ENCODE data around the gene GGT6.

Gene GGT6

GRCh38 chr17:4511199-4511932 is 49.0 kb downstream of the GGT6 start:
- no peak overlapping the region for H3K27ac ChIP-seq
- ChIA-PET POLR2A (ENCODE audit: low non-redundant PET) (no interaction called here), CTCF (interaction anchor here (0.6 to 0.7 kb wide), 2 partner anchors 108 to 130 kb away, joined by 3 to 5 read pairs; partner anchors contain the start of gene ALOX15)
- TF ChIP-seq CTCF (conservative IDR thresholded peaks at IDR 0.05; ENCODE audit: low read depth), result no peak
- no peak for DNase-seq (ENCODE audit: low spot score)

- DNase-seq (ENCODE audit: low spot score), result no peak
- ChIA-PET CTCF (interaction anchor here (0.7 to 1.1 kb wide), 2 partner anchors 90 to 109 kb away, joined by 5 read pairs; no protein-coding TSS in a partner anchor), POLR2A (ENCODE audit: low non-redundant PET) (interaction anchor here (0.6 kb wide), 1 partner anchor 406 kb away, joined by 3 read pairs; no protein-coding TSS in a partner anchor)
Observed at GRCh38 chr17:4510618-4510941, 49.8 kb downstream of the GGT6 start.

GRCh38 chr17:4509923-4510617 is 50.3 kb downstream of the GGT6 start:
- no peak overlapping the region for H3K27ac ChIP-seq
- TF ChIP-seq CTCF (conservative IDR thresholded peaks at IDR 0.05; ENCODE audit: low read depth), result no peak
- DNase-seq (ENCODE audit: low spot score), result no peak
- CTCF ChIA-PET, result interaction anchor here (1.1 kb wide), 1 partner anchor 90 kb away, joined by 5 read pairs; no protein-coding TSS in a partner anchor
- POLR2A ChIA-PET (ENCODE audit: low non-redundant PET), result interaction anchor here (0.6 kb wide), 1 partner anchor 406 kb away, joined by 3 read pairs; no protein-coding TSS in a partner anchor

More at GRCh38 chr17:4510618-4510941, 49.8 kb downstream of the GGT6 start:
- TF ChIP-seq CTCF (conservative IDR thresholded peaks at IDR 0.05; ENCODE audit: low read depth), result no peak
- no peak overlapping the region for H3K27ac ChIP-seq

- H3K27ac ChIP-seq, result no peak overlapping the region
- no peak for TF ChIP-seq CTCF (conservative IDR thresholded peaks at IDR 0.05; ENCODE audit: low read depth)
- CTCF ChIA-PET, result no interaction called here
- DNase-seq (ENCODE audit: low spot score), result no peak
- POLR2A ChIA-PET (ENCODE audit: low non-redundant PET), result interaction anchor here (0.6 kb wide), 1 partner anchor 365 kb away, joined by 4 read pairs; no protein-coding TSS in a partner anchor
Observed at GRCh38 chr17:4509401-4509800, 51.0 kb downstream of the GGT6 start.

- POLR2A ChIA-PET (ENCODE audit: low non-redundant PET), result no interaction called here
- H3K27ac ChIP-seq, result no peak overlapping the region
- CTCF ChIA-PET, result interaction anchor here (0.6 kb wide), 1 partner anchor 10 kb away, joined by 3 read pairs; no protein-coding TSS in a partner anchor
- TF ChIP-seq CTCF (conservative IDR thresholded peaks at IDR 0.05; ENCODE audit: low read depth), result no peak
- no peak for DNase-seq (ENCODE audit: low spot score)
Observed at GRCh38 chr17:4508207-4508606, 52.2 kb downstream of the GGT6 start.

- POLR2A ChIA-PET (ENCODE audit: low non-redundant PET), result no interaction called here
- no peak for DNase-seq (ENCODE audit: low spot score)
- H3K27ac ChIP-seq, result no peak overlapping the region
- no peak for TF ChIP-seq CTCF (conservative IDR thresholded peaks at IDR 0.05; ENCODE audit: low read depth)
- CTCF ChIA-PET, result no interaction called here
Observed at GRCh38 chr17:4507361-4508111, 52.8 kb downstream of the GGT6 start.

Data from RWPE1 (cell line).